DOHH2 (cell line): ENCODE data around the gene IFNA14.
"Not testable (repeated sequence)": the region's sequence is repeated elsewhere in the genome, so short reads cannot be mapped to it uniquely, and the experiment has no call there.

Source experiments
- CTCF ChIP-seq: fragments of 200-600 bp; sonication (generic); IDR thresholded peaks from one replicate; pipeline ENCODE4 v1.5.1; 2014; ENCODE audit warnings: antibody characterized with exemption, mild to moderate bottlenecking, low read depth, low read length; ENCODE audit not compliant: poor library complexity, severe bottlenecking
- EZH2phosphoT487 ChIP-seq: fragments of 200-600 bp; sonication (generic); IDR thresholded peaks from 2 replicates; pipeline ENCODE4 v1.6.1; 2017; ENCODE audit warnings: borderline replicate concordance, mild to moderate bottlenecking, antibody characterized with exemption, low read length, moderate library complexity, mixed read lengths

GRCh38 chr9:21212160-21212559 is 27.6 kb downstream of the IFNA14 start:
- not testable (repeated sequence) for TF ChIP-seq CTCF, EZH2phosphoT487
